ENCODE results near the gene CELF6.
A peak's percentile ranks its signal among the peaks of the same experiment; 100 is the strongest.

CELF6 gene

GRCh38 chr15:72338148-72338547 lies 18.2 kb upstream of the CELF6 start:
- Histone ChIP-seq H2AK5ac (ENCODE audit: low read length) (no peak overlapping the region), H3K27ac (ENCODE audit: low read depth, low read length) (no peak overlapping the region), H3K36me3 (ENCODE audit: control insufficient read depth, insufficient read depth, low read length) (no peaks in the 10 kb centered on the region), H3K4me3 (ENCODE audit: low read length) (no peak overlapping the region), H3K4me2 (ENCODE audit: low read length) (no peak overlapping the region), H2BK15ac (replicated peaks; ENCODE audit: low read depth) (no peak overlapping the region), H3K4me1 (ENCODE audit: control insufficient read depth, low read depth, low read length) (peaks cover 2% of the 10 kb centered on the region), H3K4ac (ENCODE audit: low read depth, low read length) (no peak overlapping the region), H4K8ac (ENCODE audit: low read depth, low read length) (no peak overlapping the region), H2BK120ac (ENCODE audit: low read depth, low read length) (no peak overlapping the region), H3K79me1 (ENCODE audit: low read length) (no peaks in the 10 kb centered on the region), H2BK5ac (ENCODE audit: low read length) (no peak overlapping the region), H3K9ac (ENCODE audit: low read length) (no peak overlapping the region), H4K5ac (ENCODE audit: low read length) (no peak overlapping the region), H3K18ac (ENCODE audit: low read length) (no peak overlapping the region), H3K27me3 (ENCODE audit: insufficient read depth, low read length, poor library complexity) (no peaks in the 10 kb centered on the region), H3K56ac (ENCODE audit: low read length) (no peak overlapping the region), H3K79me2 (ENCODE audit: control insufficient read depth, insufficient read depth, low read length) (no peaks in the 10 kb centered on the region), H3K23ac (ENCODE audit: low read length) (no peak overlapping the region)
- no peak for DNase-seq
- no CpG with 5 or more reads among the region's 2 CpGs for WGBS (ENCODE audit: extremely low coverage, insufficient coverage, low lambda C conversion rate)

GRCh38 chr15:72334842-72335241 lies 14.9 kb upstream of the CELF6 start:
- no peak overlapping the region for H3K18ac ChIP-seq (ENCODE audit: low read length)
- no peak for DNase-seq
- no CpG with 5 or more reads among the region's 2 CpGs for WGBS (ENCODE audit: extremely low coverage, insufficient coverage, low lambda C conversion rate)

GRCh38 chr15:72331021-72331420 lies 11.1 kb upstream of the CELF6 start:
- Histone ChIP-seq H2BK5ac (ENCODE audit: low read length) (no peak overlapping the region), H3K18ac (ENCODE audit: low read length) (no peak overlapping the region), H3K36me3 (ENCODE audit: control insufficient read depth, insufficient read depth, low read length) (no peaks in the 10 kb centered on the region), H2BK15ac (replicated peaks; ENCODE audit: low read depth) (no peak overlapping the region), H3K4me2 (ENCODE audit: low read length) (no peak overlapping the region), H3K79me2 (ENCODE audit: control insufficient read depth, insufficient read depth, low read length) (no peaks in the 10 kb centered on the region), H2BK120ac (ENCODE audit: low read depth, low read length) (no peak overlapping the region), H3K27ac (ENCODE audit: low read depth, low read length) (no peak overlapping the region), H2AK5ac (ENCODE audit: low read length) (no peak overlapping the region), H4K5ac (ENCODE audit: low read length) (no peak overlapping the region), H3K79me1 (ENCODE audit: low read length) (no peaks in the 10 kb centered on the region), H3K27me3 (ENCODE audit: insufficient read depth, low read length, poor library complexity) (no peaks in the 10 kb centered on the region), H3K9ac (ENCODE audit: low read length) (no peak overlapping the region), H4K8ac (ENCODE audit: low read depth, low read length) (no peak overlapping the region), H3K4ac (ENCODE audit: low read depth, low read length) (no peak overlapping the region), H3K56ac (ENCODE audit: low read length) (no peak overlapping the region), H3K23ac (ENCODE audit: low read length) (no peak overlapping the region), H3K4me1 (ENCODE audit: control insufficient read depth, low read depth, low read length) (no peaks in the 10 kb centered on the region), H3K4me3 (ENCODE audit: low read length) (no peak overlapping the region)
- WGBS (ENCODE audit: extremely low coverage, insufficient coverage, low lambda C conversion rate), result no CpG with 5 or more reads among the region's 3 CpGs
- DNase-seq, result no peak

More at GRCh38 chr15:72334842-72335241, 14.9 kb upstream of the CELF6 start:
- no peak overlapping the region for H3K27ac ChIP-seq (ENCODE audit: low read depth, low read length)
- no peak overlapping the region for H3K23ac ChIP-seq (ENCODE audit: low read length)
- H2BK5ac ChIP-seq (ENCODE audit: low read length), result no peak overlapping the region
- no peak overlapping the region for H2BK15ac ChIP-seq (replicated peaks; ENCODE audit: low read depth)
- H2AK5ac ChIP-seq (ENCODE audit: low read length), result no peak overlapping the region
- H4K8ac ChIP-seq (ENCODE audit: low read depth, low read length), result no peak overlapping the region
- no peaks in the 10 kb centered on the region for H3K79me2 ChIP-seq (ENCODE audit: control insufficient read depth, insufficient read depth, low read length)
- H3K4me2 ChIP-seq (ENCODE audit: low read length), result no peak overlapping the region
- no peak overlapping the region for H2BK120ac ChIP-seq (ENCODE audit: low read depth, low read length)
- H3K27me3 ChIP-seq (ENCODE audit: insufficient read depth, low read length, poor library complexity), result no peaks in the 10 kb centered on the region
- no peaks in the 10 kb centered on the region for H3K79me1 ChIP-seq (ENCODE audit: low read length)
- no peak overlapping the region for H3K56ac ChIP-seq (ENCODE audit: low read length)
- H3K4me1 ChIP-seq (ENCODE audit: control insufficient read depth, low read depth, low read length), result no peaks in the 10 kb centered on the region
- no peak overlapping the region for H3K4ac ChIP-seq (ENCODE audit: low read depth, low read length)
- H4K5ac ChIP-seq (ENCODE audit: low read length), result no peak overlapping the region
- no peak overlapping the region for H3K4me3 ChIP-seq (ENCODE audit: low read length)
- no peaks in the 10 kb centered on the region for H3K36me3 ChIP-seq (ENCODE audit: control insufficient read depth, insufficient read depth, low read length)
- H3K9ac ChIP-seq (ENCODE audit: low read length), result no peak overlapping the region

GRCh38 chr15:72323752-72324151 lies 3.8 kb upstream of the CELF6 start:
- H3K56ac ChIP-seq (ENCODE audit: low read length), result no peak overlapping the region
- no peaks in the 10 kb centered on the region for H3K79me1 ChIP-seq (ENCODE audit: low read length)
- no peak overlapping the region for H3K4me2 ChIP-seq (ENCODE audit: low read length)
- DNase-seq, result no peak
- no peak overlapping the region for H3K27ac ChIP-seq (ENCODE audit: low read depth, low read length)
- H2BK120ac ChIP-seq (ENCODE audit: low read depth, low read length), result no peak overlapping the region
- no peaks in the 10 kb centered on the region for H3K79me2 ChIP-seq (ENCODE audit: control insufficient read depth, insufficient read depth, low read length)
- H3K4me3 ChIP-seq (ENCODE audit: low read length), result no peak overlapping the region
- H3K4me1 ChIP-seq (ENCODE audit: control insufficient read depth, low read depth, low read length), result peaks cover 2% of the 10 kb centered on the region
- no peak overlapping the region for H2BK15ac ChIP-seq (replicated peaks; ENCODE audit: low read depth)
- no peak overlapping the region for H4K8ac ChIP-seq (ENCODE audit: low read depth, low read length)
- no peaks in the 10 kb centered on the region for H3K36me3 ChIP-seq (ENCODE audit: control insufficient read depth, insufficient read depth, low read length)
- H3K9ac ChIP-seq (ENCODE audit: low read length), result no peak overlapping the region
- no CpG with 5 or more reads among the region's 1 CpG for WGBS (ENCODE audit: extremely low coverage, insufficient coverage, low lambda C conversion rate)
- no peak overlapping the region for H3K4ac ChIP-seq (ENCODE audit: low read depth, low read length)
- peaks cover 4% of the 10 kb centered on the region for H3K27me3 ChIP-seq (ENCODE audit: insufficient read depth, low read length, poor library complexity)
- H2BK5ac ChIP-seq (ENCODE audit: low read length), result no peak overlapping the region
- H3K18ac ChIP-seq (ENCODE audit: low read length), result no peak overlapping the region
- no peak overlapping the region for H3K23ac ChIP-seq (ENCODE audit: low read length)
- no peak overlapping the region for H2AK5ac ChIP-seq (ENCODE audit: low read length)
- H4K5ac ChIP-seq (ENCODE audit: low read length), result no peak overlapping the region

- Histone ChIP-seq H2BK15ac (replicated peaks; ENCODE audit: low read depth) (no peak overlapping the region), H3K79me1 (ENCODE audit: low read length) (no peaks in the 10 kb centered on the region), H3K79me2 (ENCODE audit: control insufficient read depth, insufficient read depth, low read length) (no peaks in the 10 kb centered on the region), H3K36me3 (ENCODE audit: control insufficient read depth, insufficient read depth, low read length) (no peaks in the 10 kb centered on the region), H4K8ac (ENCODE audit: low read depth, low read length) (no peak overlapping the region), H3K4me1 (ENCODE audit: control insufficient read depth, low read depth, low read length) (peaks cover 2% of the 10 kb centered on the region), H2BK5ac (ENCODE audit: low read length) (no peak overlapping the region), H3K23ac (ENCODE audit: low read length) (no peak overlapping the region), H2BK120ac (ENCODE audit: low read depth, low read length) (no peak overlapping the region), H3K56ac (ENCODE audit: low read length) (no peak overlapping the region), H3K4me3 (ENCODE audit: low read length) (no peak overlapping the region), H3K4ac (ENCODE audit: low read depth, low read length) (no peak overlapping the region), H3K27me3 (ENCODE audit: insufficient read depth, low read length, poor library complexity) (peaks cover 4% of the 10 kb centered on the region), H3K27ac (ENCODE audit: low read depth, low read length) (no peak overlapping the region), H3K4me2 (ENCODE audit: low read length) (no peak overlapping the region), H4K5ac (ENCODE audit: low read length) (no peak overlapping the region), H3K9ac (ENCODE audit: low read length) (no peak overlapping the region), H3K18ac (ENCODE audit: low read length) (no peak overlapping the region), H2AK5ac (ENCODE audit: low read length) (no peak overlapping the region)
- peak; percentile 86 for DNase-seq
- no CpG with 5 or more reads among the region's 48 CpGs for WGBS (ENCODE audit: extremely low coverage, insufficient coverage, low lambda C conversion rate)
Observed at GRCh38 chr15:72319360-72319984, 485 bp downstream of the CELF6 start.

- Histone ChIP-seq H4K5ac (ENCODE audit: low read length) (no peak overlapping the region), H3K27me3 (ENCODE audit: insufficient read depth, low read length, poor library complexity) (peaks cover 4% of the 10 kb centered on the region), H3K27ac (ENCODE audit: low read depth, low read length) (no peak overlapping the region), H3K18ac (ENCODE audit: low read length) (no peak overlapping the region), H3K79me2 (ENCODE audit: control insufficient read depth, insufficient read depth, low read length) (no peaks in the 10 kb centered on the region), H3K4ac (ENCODE audit: low read depth, low read length) (no peak overlapping the region), H4K8ac (ENCODE audit: low read depth, low read length) (no peak overlapping the region), H3K36me3 (ENCODE audit: control insufficient read depth, insufficient read depth, low read length) (no peaks in the 10 kb centered on the region), H2BK120ac (ENCODE audit: low read depth, low read length) (no peak overlapping the region), H3K56ac (ENCODE audit: low read length) (no peak overlapping the region), H2BK15ac (replicated peaks; ENCODE audit: low read depth) (no peak overlapping the region), H3K9ac (ENCODE audit: low read length) (no peak overlapping the region), H2BK5ac (ENCODE audit: low read length) (no peak overlapping the region), H2AK5ac (ENCODE audit: low read length) (no peak overlapping the region), H3K4me2 (ENCODE audit: low read length) (no peak overlapping the region), H3K4me3 (ENCODE audit: low read length) (no peak overlapping the region), H3K79me1 (ENCODE audit: low read length) (no peaks in the 10 kb centered on the region), H3K23ac (ENCODE audit: low read length) (no peak overlapping the region), H3K4me1 (ENCODE audit: control insufficient read depth, low read depth, low read length) (peaks cover 2% of the 10 kb centered on the region)
- DNase-seq, result no peak
- WGBS (ENCODE audit: extremely low coverage, insufficient coverage, low lambda C conversion rate), result no CpG with 5 or more reads among the region's 2 CpGs
Observed at GRCh38 chr15:72318408-72318942, 1.5 kb downstream of the CELF6 start.

Data from mesendoderm (in vitro differentiated cells).